ENCODE results near the gene ELMO1. TPM values are rescaled to one million over a fixed set of nuclear protein-coding genes. Genes with fewer than 3 reads are reported as not detected.

Gene ELMO1
- total RNA-seq, 2 experiments from 2014 or later: 65.2 to 67.7 TPM

DNA sequence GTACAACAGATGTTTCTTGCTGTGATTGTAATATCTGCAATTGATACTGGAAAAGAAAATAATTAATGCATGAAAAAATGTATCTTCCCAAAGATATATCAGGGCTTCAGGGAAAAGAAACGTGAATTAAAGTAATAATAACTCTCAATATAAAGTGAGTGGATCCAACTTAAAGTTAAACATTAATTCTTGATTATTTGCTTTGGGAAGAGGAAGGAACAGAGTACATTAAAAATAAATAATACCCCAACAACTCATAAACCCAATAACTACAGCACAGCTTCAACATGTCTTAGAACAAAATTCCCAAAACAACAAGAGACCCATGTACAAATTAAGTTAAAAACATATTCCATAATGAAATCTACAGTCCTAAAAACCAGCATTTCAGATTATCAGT is 33.0 kb downstream of the ELMO1 start:
- ChIA-PET CTCF (no interaction called here), POLR2A (no interaction called here)

DNA sequence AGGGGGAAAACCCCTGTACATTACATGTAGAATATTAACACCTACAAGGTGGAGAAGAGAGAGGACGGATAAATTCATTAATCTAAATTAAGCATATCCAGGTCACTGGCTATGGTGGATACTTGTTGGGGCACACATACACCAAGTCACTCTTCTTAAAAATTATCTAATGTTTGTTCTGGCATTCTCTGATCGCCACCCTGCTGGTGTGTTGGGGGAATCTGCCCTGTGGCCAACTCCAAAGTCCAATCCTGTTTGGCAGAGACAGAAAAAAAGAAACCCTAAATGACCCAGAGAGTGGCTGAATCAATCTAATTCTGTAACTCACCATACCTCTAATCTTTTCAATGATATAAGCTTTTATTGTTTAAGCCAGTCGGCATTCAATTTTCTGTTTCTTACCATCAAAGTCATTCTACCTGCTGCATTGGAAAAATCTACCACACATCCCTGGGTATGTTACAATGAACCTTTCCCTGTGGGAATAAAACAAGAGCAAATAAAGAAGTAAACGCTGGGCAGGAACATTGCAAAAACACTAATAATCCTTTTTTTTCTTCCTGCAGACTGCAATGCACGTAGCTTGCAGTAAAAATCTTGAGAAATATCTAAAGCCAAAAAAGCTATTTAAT is 34.2 kb downstream of the ELMO1 start:
- ChIA-PET POLR2A (no interaction called here), CTCF (no interaction called here)

DNA sequence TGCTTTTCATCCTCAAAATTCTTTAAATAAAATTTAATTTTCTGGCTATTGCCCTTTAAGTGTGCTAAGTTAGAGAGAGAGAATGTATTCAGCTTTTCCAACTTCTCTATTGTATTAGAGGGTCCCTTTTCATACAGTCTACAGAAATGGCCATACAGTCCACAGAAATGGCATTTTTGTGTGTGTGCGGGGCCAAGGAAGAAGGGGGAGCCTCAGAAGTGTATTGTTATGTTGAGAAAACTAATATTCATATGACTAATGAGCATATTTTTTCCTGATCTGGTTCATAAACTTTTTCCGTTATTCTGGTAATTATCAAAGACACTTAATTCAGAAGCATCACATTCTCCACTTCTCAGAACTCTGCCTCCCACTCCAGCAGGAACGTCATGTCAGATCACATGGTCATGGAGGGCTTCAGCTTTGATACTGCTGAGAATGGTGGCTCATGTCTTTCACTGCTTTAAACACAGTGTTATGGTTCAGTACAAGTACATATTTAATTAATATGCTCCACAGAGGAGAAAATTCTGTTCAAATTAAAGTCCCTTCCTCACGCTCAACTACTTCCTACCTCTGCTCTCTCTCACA is 37.1 kb downstream of the ELMO1 start:
- ChIA-PET POLR2A (interaction anchor here (1.0 to 2.6 kb wide), 2 partner anchors 25 to 37 kb away, joined by 3 to 13 read pairs; partner anchors contain the start of gene ELMO1), CTCF (interaction anchor here (0.8 kb wide), 1 partner anchor 61 kb away, joined by 5 read pairs; no protein-coding TSS in a partner anchor)

DNA sequence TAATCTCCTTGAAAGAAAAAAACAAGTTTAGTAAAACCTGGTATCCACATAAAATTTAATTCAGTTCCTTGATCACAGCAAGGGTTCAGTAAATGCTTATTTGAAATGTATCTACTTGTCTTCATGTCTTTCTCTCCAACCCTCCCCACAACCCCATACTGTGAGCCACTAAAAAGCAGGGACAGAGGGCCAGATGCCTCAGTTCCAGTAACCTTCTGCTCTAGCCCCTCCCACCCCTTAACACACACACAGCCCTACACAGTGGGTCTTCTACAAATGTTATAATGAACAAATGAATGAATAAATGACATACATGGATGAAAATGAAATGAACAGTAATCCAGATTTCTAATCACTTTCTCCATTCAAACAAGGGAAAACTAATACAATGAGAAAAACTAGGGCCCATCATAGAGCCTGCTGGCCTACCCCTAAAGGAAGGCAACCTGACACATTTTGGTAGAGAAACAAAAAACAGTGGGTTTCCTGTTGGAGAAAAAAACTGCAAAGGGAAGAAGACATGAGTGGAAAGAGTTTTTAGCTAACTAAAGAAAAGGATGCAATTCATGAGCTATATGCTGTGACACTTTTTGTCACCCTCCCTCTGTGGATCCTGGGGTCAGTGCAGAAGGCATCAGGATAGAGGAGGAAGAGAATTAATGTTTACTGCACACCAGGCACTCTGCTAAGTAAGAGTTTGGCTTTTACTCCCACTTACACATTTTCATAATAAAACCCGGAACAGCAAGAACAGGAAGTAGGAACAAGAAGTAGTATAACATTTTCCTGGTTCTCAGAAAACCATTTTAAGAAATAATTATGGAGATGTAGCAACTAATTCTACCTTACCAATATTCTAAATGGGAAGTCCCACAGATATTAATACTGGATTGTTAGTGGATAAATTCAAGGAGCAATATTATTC is 38.1 kb downstream of the ELMO1 start:
- CTCF ChIA-PET: interaction anchor here (0.8 kb wide), 2 partner anchors 37 to 60 kb away, joined by 4 to 5 read pairs; no protein-coding TSS in a partner anchor
- POLR2A ChIA-PET: interaction anchor here (1.0 to 2.6 kb wide), 2 partner anchors 26 to 38 kb away, joined by 3 to 13 read pairs; partner anchors contain the start of gene ELMO1

DNA sequence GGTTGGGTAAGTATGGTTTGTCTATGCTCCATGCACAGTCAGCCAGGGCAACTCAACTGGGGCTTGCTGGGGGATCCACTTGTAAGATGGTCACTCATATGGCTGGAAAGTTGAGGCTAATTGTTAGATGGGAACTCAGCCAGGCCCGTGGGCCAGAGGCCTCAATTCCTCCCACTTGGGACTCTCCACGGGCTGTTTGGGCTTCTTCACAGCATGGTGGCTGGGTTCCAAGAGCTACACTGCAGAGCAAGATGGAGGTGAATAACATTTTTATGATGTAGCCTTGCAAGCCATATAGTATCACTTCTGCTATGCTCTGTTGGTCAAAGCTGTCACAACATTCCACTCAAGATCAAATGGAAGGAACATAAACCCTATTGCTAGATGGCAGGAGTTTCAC is 39.2 kb downstream of the ELMO1 start:
- ChIA-PET POLR2A (interaction anchor here (2.6 kb wide), 1 partner anchor 39 kb away, joined by 13 read pairs; the partner anchor contains the start of gene ELMO1), CTCF (no interaction called here)

DNA sequence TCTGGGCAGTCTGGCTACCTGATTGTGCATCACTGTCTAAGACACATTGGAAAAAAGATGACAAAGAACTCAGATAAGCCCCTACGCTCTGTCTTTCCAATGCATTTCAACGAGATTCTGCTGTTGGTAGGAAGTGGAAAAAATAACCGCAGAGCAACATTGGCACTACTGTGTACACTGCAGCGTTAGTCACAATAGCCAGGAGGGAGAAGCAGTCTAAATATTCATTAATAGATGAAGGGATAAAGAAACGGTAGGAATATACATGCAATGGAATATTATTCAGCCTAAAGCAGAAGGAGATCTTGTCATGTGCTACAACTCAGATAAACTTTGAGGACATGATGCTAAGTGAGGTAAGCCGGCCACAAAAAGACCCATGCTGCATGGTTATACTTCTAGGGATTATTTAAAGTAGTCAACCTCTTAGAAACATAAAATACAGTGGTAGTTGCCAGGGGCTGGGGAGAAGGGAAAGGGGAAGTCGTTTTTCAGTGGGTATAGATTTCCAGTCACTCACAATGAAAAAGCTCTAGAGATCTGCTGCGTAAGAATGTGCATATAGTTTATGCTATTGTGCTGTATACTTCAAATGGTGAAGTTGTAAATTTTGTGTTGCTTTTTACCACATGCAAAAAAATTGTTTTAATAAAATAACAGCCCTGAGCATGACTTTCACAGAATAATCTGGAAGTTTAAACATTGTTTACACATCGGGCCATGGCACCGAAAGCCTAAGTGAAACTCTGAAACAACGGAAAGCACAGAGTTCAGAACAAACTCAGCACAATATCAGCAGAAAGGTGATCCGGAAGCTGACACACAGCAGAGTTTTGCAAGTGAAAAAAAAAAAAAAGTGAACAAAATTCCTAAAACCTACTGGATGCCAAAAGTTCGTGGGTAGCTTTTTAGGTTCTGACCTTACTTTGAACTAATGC is 40.1 kb downstream of the ELMO1 start:
- ChIA-PET CTCF (no interaction called here), POLR2A (no interaction called here)

DNA sequence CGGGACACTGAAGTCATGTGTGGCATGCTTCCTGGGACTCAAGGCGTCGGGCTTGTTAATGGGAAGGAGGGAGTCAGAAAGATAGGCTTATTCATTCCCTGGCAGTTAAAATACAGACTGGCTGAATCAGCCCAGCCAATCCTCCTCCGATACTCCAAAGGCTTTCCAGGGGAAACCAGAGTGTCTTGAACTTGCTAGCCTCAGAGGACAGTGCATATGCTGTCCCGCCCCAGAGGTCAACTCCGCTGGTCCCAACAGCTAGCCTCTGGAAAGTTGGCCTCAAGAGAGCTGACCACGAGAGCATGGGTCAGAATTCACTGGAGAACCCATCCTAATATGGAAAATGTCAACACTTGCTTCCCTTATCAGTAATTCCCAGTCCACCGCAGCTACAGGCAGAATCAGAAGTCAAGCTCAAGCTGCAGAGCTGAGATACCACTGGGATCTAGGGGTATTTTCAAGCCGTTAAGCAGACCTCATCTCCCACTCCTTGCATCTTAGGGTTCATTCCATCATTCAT is 43.0 kb downstream of the ELMO1 start:
- ChIA-PET CTCF (no interaction called here), POLR2A (no interaction called here)

DNA sequence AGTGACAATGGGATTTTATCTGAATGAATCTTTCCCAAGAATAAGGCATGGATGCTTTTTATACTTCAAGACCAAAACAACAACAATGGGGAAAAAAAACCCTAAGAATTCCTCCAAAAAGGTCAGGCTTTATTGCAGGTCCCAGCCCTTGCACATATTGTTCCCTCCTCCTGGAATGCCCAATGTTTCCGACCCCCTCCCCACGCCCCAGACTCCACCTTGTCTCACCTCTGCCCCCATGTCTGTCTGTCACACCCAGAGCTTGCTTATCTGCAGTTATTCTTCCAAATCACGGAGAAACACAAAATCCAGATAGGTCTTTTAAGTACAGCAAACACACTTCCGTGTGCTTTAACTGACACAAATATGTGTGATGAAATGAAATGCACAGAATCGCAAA is 43.5 kb downstream of the ELMO1 start:
- ChIA-PET CTCF (no interaction called here), POLR2A (no interaction called here)

DNA sequence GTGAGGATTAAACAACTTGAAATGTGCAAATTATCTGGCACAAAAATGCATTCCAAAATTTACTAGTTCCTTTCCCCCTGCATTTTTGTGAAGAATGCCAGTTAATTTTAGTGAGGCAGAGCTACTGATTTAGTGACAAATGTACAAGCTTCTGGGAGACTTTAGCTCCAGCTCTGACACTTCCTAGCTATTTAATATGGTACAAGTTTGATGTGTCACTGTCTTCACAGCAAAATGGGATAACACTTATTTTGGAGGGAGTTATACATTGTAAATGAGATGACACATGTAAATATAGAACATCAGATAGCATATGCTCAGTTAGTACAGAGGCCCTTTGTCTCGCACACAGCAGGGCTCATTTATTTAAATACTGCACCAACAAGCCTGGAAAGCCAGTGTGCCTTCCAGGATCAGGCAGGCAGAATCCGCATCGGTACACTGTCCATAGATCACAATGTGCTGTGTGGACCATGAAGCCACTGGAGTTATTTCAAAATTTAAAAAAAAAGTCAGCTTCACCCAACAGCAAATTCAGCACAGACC is 48.7 kb downstream of the ELMO1 start:
- ChIA-PET POLR2A (no interaction called here), CTCF (no interaction called here)

DNA sequence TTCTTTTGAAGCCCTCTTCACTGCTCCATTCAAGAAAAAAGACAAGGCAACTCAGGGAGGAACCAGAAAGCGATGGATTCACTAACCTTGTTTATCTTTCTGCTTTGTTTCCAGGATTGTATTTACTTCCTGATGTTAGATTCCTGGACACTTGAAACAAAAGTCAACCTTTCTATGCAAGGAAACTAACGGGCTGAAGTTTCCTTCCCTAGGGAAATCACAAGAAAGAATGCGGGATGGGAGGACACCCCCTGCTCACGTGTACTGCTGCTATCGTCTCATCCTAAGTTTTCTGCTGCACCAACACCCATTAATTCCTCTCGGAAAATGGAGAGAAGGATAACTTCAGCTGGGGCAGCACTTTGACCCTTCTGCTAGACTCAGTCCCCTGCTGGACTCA is 50.3 kb downstream of the ELMO1 start:
- ChIA-PET POLR2A (no interaction called here), CTCF (no interaction called here)

DNA sequence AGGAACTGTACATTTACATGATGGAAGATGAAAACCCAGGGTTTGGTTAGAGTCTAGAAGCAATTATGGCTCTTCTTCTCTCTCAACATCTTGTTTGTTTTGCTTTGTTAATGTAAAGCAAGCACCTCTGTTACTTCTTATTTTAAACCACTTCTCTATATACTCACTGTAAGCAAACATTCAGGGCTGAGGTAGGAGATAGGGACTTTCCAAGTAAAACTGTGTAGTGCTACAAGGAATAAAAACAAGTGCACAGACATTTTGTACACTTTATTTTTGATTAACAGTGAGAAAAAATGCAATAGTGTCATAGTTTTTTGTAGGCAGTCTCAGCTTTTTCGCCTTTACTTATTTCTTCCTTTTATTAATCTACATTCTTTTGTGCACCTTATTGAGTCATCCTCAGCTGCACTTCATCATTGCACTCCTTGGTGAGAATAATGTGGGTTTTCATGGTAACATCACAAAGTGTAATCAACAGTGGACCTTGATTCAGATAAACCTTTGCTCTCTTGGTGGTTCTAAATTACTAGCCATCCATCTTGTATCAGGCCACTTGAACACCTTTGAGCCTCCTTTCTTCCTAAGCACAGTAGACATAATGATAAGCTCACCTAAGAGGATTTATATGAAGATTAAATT is 52.9 kb downstream of the ELMO1 start:
- ChIA-PET POLR2A (no interaction called here), CTCF (no interaction called here)

DNA sequence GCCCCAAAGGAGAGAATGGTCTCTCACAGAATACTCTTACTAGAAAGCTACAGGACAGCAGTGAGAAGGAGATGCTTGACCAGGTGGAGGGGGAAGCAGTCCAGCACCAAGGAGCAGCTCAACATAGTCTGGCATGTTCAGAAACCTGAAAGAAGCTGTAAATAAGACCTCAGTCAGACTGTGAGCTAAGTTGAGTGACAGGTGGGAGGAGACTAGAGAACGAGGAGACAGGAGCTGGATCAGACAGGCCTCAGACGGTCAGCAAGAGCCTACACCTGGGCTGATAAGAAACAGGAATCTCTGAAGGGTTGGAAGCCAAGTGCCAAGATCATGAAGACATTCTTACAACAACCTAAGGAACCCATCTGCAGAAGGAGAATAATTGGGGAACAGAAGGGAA is 54.5 kb downstream of the ELMO1 start:
- POLR2A ChIA-PET: no interaction called here

DNA sequence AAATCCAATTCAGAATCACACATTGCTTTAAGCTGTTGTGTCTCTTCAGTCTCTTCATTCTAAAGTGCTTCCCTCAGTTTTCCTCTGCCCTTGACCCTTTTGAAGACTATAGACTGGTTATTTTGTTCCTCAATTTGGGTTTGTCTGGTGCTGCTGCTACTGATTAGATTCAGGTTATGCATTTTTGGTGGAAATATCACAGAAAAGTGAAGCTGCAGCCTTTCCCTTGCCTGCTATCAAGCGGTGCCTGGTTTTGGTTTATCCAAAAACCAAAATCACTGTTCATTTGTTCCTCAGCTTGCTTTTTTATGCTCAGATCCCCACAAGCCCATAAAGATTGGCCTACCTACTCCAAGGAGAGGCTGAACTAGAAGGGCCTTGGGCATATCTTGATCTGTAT is 55.2 kb downstream of the ELMO1 start:
- CTCF ChIA-PET: interaction anchor here (1.3 kb wide), 1 partner anchor 103 kb away, joined by 3 read pairs; no protein-coding TSS in a partner anchor
- POLR2A ChIA-PET: no interaction called here

More for the DNA sequence above, 54.5 kb downstream of the ELMO1 start:
- CTCF ChIA-PET: interaction anchor here (1.1 kb wide), 1 partner anchor 196 kb away, joined by 3 read pairs; no protein-coding TSS in a partner anchor

DNA sequence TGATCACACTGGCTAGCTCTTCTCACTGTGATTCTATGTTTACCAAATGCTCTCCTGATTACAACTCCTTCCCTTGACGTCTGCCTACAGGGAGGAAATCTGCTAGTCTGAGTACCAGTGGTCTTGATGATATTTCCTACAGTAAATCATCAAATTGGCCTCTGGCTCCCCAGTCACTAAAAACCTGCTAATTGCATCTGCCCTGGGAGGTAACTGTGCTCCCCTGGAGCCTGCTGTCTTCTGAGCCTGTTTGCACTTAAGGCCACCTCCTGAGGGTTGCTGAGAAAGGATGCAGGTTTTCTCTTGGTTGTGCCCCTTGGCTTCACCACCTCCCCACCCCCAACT is 56.0 kb downstream of the ELMO1 start:
- ChIA-PET POLR2A (no interaction called here), CTCF (interaction anchor here (1.3 kb wide), 1 partner anchor 104 kb away, joined by 3 read pairs; no protein-coding TSS in a partner anchor)

DNA sequence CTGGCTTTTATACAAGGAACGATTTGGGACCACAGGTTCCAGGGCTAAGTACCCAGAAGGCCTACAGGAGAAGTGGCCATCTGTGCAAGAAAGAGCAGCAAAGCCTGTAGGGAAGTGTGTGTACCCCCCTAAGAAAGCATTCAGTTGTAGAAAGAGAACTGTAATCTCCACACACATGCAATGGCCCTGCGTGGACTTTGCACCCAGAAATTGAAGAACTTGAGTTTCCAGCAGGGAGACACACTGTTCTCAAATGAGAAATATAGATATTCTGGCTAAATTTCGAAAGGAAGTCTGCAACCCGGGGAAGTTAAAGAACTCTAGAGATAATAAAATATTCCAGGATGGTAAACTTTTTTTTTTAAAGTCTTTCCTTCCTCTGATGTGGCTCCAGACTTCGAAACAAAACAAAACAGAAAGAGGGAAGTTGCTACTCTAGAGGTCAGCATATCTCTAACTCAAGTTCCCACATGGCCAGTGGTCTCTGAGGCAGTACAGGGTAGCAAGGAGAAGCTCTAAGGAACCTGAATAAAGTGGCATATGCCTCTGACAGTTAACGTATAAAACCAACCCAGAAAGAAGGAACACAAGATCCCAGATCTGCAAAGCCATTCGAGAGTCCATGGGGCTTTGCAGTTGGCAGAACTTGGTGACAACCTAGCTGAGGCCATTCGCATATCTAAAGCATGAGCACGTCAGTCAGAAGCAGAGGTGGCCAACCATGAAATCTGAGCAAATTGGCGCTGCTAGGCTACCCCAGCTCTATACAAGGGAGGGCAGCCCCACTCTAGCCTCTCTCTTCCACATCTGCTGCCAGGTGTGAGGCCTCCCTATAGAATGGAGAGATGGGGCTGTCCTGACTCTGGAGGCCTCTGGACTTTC is 56.6 kb downstream of the ELMO1 start:
- ChIA-PET CTCF (interaction anchor here (1.3 kb wide), 1 partner anchor 104 kb away, joined by 3 read pairs; no protein-coding TSS in a partner anchor), POLR2A (no interaction called here)

DNA sequence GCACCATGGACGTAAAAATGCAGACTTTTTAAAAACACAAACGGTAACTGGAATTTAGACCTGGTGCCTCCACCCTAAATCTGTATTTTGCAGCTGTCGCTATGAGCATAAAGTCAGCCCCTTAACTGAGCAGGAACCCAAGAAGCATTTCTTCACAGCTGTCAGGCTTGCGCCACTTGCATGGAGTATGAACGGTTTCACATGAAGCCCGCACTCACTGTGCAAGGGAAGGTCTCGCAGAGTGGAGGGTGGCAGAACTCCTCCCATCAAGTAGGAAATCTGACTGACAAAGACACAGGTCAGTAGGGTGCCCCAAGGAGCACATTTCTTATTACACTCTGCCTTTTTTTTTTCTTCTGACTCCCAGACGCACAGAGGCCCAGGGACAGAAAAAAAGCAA is 58.5 kb downstream of the ELMO1 start:
- ChIA-PET CTCF (no interaction called here), POLR2A (no interaction called here)

DNA sequence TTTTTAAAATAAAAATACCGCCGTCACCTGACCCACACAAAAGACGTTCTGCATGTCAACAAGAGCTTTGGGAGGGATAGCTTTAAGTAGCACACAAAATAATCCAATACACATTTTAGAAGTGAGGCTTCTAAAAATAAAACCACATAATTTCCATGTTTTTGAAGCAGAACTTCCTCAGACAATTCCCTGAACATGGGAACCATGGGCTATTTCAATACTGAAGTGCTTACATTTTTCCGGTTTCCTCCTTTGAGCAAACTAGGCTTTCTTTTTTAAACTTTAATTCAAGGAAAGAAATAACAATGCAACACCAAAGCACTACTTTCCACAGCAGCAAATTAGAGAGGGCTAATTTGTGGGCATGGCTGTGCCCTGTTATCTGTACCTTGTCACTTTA is 59.9 kb downstream of the ELMO1 start:
- CTCF ChIA-PET: interaction anchor here (0.6 kb wide), 1 partner anchor 295 kb away, joined by 3 read pairs; no protein-coding TSS in a partner anchor
- POLR2A ChIA-PET: no interaction called here

DNA sequence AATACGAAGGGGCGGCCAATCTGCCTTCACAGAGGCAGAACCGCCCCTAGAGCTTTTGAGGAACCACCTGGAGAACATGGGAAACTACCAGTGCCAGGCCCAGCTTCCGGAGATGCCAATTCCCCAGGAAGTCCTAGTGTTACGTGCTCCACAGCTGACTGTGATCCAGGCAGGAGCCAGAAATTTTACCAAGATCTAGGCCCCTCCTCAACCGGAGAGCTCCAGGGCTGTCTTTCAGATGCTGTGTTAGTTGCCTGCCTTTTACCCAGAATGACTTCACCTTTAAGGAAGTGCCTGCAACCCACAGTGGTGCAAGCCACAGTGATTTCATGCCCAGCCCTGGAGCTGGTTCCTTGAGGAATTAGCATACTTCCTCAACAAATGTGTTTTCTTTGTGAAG is 62.9 kb downstream of the ELMO1 start:
- POLR2A ChIA-PET: no interaction called here
- CTCF ChIA-PET: no interaction called here

Measured in activated CD8-positive, alpha-beta memory T cell treated with anti-CD3 and anti-CD28 coated beads for 36 hours (primary cell).